Esophagus squamous epithelium (tissue), 4 donors: ENCODE data around the gene TRIM62.

Source experiments
- CTCF ChIP-seq, 6 experiments: fragments of 450-650 bp in 4 of 6; fragments of 200-600 bp in 2 of 6; sonication (generic) in 2 of 6; IDR thresholded peaks; one replicate each; pipeline ENCODE4 v1.5.1; 2016 to 2019; ENCODE audit warnings: antibody characterized with exemption in 6 of 6, mild to moderate bottlenecking in 4 of 6, moderate library complexity in 4 of 6
- POLR2A ChIP-seq, 4 donors: fragments of 450-650 bp; IDR thresholded peaks; one replicate each; pipeline ENCODE4 v1.6.1; 2017; ENCODE audit warnings: antibody characterized with exemption in 4 of 4, mild to moderate bottlenecking in 4 of 4, moderate library complexity in 3 of 4

GRCh38 chr1:33137800-33138199, 44.0 kb downstream of the TRIM62 start:
- TF ChIP-seq CTCF (IDR thresholded peaks at IDR 0.05) (peak in 4 of 6 experiments; percentile 15 to 33 (median 24)), POLR2A (IDR thresholded peaks at IDR 0.05) (no peak)
